ENCODE data around the gene KCNQ1OT1. TPM values are rescaled to one million over a fixed set of nuclear protein-coding genes. Genes with fewer than 3 reads are reported as not detected.

Gene KCNQ1OT1
- total RNA-seq, 2 donors from 2014 or later, result 2.3 to 3.3 TPM

DNA sequence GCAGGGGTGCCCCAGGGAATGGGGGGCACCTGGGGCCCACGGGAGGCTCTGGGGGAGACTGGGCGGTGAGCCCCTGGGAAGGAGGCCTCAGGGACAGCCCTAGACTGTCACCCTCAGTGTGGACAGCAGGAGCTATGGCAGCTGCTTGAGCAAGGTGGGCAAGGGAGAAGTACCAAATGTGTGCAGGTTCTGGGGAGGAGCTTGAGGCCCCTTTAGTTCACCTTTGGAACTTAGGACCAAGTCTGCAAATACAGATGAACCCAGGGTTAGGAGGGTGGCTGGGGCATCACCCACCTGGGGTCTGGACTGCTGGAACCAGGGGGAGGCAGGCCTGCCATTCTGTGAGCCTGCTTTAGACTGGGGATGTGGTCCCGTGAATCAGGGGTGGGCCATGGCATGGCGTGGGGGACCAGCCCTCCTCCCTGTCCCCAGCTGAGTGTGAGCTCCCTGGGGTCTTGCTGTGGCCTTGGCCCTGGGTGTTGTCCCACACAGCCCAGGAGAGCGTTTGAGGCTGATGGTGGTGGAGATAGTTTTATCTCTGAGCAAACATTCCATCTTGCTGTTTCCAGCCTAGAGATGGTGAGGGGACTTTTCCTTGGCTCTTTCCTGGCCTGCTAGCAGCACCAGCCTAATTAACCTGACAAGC is 132.6 kb downstream of the KCNQ1OT1 start:
- no peaks in the 10 kb centered on the region for H3K27me3 ChIP-seq (replicated peaks; ENCODE audit: insufficient read depth)
- H3K4me1 ChIP-seq (ENCODE audit: control insufficient read depth in 1 of 2, low read depth in 2 of 2), result no peaks in the 10 kb centered on the region
- TF ChIP-seq, protein P1, sequence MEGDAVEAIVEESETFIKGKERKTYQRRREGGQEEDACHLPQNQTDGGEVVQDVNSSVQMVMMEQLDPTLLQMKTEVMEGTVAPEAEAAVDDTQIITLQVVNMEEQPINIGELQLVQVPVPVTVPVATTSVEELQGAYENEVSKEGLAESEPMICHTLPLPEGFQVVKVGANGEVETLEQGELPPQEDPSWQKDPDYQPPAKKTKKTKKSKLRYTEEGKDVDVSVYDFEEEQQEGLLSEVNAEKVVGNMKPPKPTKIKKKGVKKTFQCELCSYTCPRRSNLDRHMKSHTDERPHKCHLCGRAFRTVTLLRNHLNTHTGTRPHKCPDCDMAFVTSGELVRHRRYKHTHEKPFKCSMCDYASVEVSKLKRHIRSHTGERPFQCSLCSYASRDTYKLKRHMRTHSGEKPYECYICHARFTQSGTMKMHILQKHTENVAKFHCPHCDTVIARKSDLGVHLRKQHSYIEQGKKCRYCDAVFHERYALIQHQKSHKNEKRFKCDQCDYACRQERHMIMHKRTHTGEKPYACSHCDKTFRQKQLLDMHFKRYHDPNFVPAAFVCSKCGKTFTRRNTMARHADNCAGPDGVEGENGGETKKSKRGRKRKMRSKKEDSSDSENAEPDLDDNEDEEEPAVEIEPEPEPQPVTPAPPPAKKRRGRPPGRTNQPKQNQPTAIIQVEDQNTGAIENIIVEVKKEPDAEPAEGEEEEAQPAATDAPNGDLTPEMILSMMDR (IDR thresholded peaks at IDR 0.05), result no peak
- no peaks in the 10 kb centered on the region for H3K36me3 ChIP-seq
- no peaks in the 10 kb centered on the region for H3K9me3 ChIP-seq
- ATAC-seq (ENCODE audit: insufficient number of reproducible peaks, low FRiP score, low read depth) (no peak), DNase-seq (ENCODE audit: low spot score) (no peak)
- no peak overlapping the region for H3K4me3 ChIP-seq
- no peak overlapping the region for H3K27ac ChIP-seq

DNA sequence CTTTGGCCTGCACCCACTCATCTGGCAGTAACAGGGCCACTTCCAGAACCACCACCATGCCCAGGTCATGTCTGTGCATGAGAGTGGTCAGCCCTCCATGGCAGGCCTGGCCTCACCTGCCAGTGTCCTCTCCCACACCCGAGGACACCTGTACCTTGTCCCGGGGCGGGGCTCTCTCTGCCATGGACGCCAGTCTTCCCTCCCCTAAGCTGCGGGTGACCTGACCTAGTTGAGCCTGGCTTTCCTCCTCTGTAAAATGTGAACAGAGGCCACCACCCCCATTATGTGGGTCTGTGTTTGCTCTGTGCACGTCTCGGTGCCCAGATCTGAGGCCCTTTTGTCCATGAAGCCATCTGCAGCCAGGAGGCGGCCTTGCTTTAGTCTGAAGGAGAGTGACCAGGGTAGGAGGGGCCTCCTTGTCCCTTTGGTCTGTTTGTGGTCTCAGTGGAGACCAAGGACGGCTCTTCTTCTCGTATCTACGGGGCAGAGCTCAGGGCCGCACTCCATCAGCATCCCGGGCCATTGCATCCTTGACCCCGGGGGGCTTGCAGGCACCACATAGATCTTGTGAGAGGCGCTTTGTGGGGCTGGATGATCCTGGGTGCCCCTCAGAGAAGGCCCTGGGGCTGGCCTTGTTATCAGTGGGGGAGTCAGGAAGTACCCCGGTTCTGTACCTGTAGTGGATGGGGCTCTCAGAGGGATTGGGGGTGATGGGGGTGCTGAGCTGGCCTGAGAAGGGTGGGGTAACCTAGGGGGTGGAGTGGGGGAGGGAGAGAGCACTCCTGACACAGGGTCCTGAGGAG is 133.4 kb downstream of the KCNQ1OT1 start:
- TF ChIP-seq, protein P1 (IDR thresholded peaks at IDR 0.05), result no peak
- DNase-seq (ENCODE audit: low spot score), result no peak
- no peak for ATAC-seq (ENCODE audit: insufficient number of reproducible peaks, low FRiP score, low read depth)

DNA sequence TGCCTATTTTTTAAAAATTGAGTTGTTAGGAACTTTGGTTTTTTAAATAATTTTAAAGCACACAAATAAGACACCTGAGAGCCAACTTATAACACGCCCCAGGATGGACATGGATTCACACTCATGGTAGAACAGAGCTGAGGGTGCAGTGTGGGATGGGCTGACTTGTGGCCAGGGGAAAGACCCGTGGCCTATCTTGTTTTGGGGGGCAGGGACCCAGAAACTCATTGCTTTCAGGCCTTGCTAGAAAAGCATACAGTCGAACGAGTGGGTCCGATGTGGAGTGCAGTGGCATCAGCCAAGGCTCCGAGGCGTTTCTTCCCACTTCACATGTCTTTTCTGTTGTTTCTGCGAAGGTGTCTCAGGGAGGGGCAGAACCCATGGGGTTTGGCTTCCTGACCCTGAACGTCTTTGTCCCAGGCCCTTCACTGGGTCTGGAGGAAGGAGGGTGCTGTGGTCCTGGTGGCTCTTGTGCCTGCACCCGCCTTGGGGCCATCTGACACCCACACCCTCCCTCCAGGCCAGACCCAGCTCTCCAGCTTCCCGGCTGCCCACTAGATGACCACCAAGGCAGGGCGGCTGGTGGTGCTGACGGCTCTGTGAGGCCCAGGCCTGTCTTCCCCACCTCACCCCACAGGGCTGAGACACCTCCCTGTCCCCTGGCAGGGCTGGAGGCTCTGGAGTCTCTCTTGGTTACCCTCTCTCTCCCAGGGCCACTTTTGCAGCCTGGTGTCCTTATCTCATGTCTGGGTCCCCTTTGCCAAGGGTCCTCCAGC is 134.2 kb downstream of the KCNQ1OT1 start:
- DNase-seq (ENCODE audit: low spot score) (no peak), ATAC-seq (ENCODE audit: insufficient number of reproducible peaks, low FRiP score, low read depth) (no peak)
- Histone ChIP-seq H3K36me3 (no peaks in the 10 kb centered on the region), H3K27ac (no peak overlapping the region), H3K9me3 (no peaks in the 10 kb centered on the region), H3K4me3 (no peak overlapping the region), H3K4me1 (ENCODE audit: control insufficient read depth in 1 of 2, low read depth in 2 of 2) (no peaks in the 10 kb centered on the region), H3K27me3 (replicated peaks; ENCODE audit: insufficient read depth) (no peaks in the 10 kb centered on the region)
- TF ChIP-seq, protein P1 (IDR thresholded peaks at IDR 0.05), result no peak

More for the DNA sequence above, 133.4 kb downstream of the KCNQ1OT1 start:
- Histone ChIP-seq H3K4me3 (no peak overlapping the region), H3K4me1 (ENCODE audit: control insufficient read depth in 1 of 2, low read depth in 2 of 2) (no peaks in the 10 kb centered on the region), H3K27ac (no peak overlapping the region), H3K9me3 (no peaks in the 10 kb centered on the region), H3K36me3 (no peaks in the 10 kb centered on the region), H3K27me3 (replicated peaks; ENCODE audit: insufficient read depth) (no peaks in the 10 kb centered on the region)

DNA sequence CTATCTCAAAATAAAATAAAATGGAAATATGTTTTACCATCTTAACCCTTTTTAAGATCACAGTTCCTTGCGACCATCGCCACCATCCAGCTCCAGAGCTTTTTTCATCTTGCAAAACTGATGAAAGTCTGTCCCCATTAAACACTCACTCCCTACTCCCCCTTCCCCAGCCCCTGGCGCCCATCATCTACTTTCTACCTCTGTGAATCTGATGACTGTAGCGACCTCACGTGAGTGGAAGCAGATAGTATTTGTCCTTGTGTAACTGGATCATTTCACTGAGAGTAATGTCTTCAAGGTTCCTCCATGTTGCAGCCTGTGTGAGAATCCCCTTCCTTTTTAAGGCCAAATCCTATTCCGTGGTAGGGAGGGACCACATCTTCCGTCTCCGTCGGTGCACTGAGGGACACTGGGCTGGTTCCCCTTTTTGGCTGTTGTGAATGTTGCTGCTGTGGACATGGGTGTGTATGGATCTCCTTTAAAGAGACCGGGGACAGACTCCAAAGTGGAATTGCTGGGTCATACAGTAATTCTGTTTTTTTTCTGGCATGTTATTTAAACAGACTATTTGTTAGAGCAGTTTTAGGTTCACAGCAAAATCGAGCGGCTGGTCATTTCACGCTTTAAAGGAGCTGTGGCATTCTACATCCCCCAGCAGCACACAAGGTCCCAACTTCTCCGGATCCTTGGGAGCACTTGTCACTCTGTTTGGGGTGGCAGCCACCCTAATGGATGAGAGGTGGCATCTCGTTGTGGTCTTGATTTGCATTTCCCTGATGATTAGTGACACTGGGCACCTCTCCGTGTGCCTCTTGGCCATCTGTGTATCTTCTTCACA is 135.0 kb downstream of the KCNQ1OT1 start:
- H3K9me3 ChIP-seq, result no peaks in the 10 kb centered on the region
- ATAC-seq (ENCODE audit: insufficient number of reproducible peaks, low FRiP score, low read depth), result no peak

More for the DNA sequence above, 135.0 kb downstream of the KCNQ1OT1 start:
- Histone ChIP-seq H3K27ac (no peak overlapping the region), H3K27me3 (replicated peaks; ENCODE audit: insufficient read depth) (no peaks in the 10 kb centered on the region), H3K4me3 (no peak overlapping the region), H3K4me1 (ENCODE audit: control insufficient read depth in 1 of 2, low read depth in 2 of 2) (no peaks in the 10 kb centered on the region), H3K36me3 (no peaks in the 10 kb centered on the region)
- TF ChIP-seq, protein P1 (IDR thresholded peaks at IDR 0.05), result no peak
- no peak for DNase-seq (ENCODE audit: low spot score)

Data from thoracic aorta (tissue), 2 donors.